Astrocyte of the spinal cord (primary cell): ENCODE results near the gene POLD1.

ENCODE experiments used
- DNase-seq: peaks from one replicate; pipeline ENCODE4 v3.0.0; 2011; ENCODE audit warnings: low read depth, low spot score
- H3K4me3 ChIP-seq: 2 replicates; pipeline ENCODE4 v1.5.1; 2011; ENCODE audit warnings: low read depth, mild to moderate bottlenecking, low read length, moderate library complexity
- in situ Hi-C: cut with HindIII; loops from 2 replicates; pipeline ENCODE4 v1.10.0; 2017; ENCODE audit warnings: low sequenced_read_pairs
- TF ChIP-seq, protein P1 (sequence below): IDR thresholded peaks from 2 replicates; pipeline ENCODE4 v1.5.1; 2012; ENCODE audit warnings: low read depth, mild to moderate bottlenecking, low read length, inconsistent platforms

POLD1 gene

DNA sequence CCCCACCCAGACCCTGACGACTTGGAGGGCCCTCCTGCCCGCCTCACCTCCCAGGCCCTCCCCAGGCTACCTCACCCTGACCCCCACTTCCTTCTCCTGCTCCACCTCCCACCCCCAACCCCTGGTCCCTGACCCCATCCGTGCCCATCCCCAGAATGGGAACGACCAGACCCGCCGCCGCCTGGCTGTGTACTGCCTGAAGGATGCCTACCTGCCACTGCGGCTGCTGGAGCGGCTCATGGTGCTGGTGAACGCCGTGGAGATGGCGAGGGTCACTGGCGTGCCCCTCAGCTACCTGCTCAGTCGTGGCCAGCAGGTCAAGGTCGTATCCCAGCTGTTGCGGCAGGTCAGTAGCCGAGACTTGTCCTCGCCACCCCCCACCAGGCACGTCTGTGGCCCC is 22.7 kb downstream of the POLD1 start:
- DNase-seq: no peak
- H3K4me3 ChIP-seq: no peak overlapping the region
- TF ChIP-seq, protein P1, sequence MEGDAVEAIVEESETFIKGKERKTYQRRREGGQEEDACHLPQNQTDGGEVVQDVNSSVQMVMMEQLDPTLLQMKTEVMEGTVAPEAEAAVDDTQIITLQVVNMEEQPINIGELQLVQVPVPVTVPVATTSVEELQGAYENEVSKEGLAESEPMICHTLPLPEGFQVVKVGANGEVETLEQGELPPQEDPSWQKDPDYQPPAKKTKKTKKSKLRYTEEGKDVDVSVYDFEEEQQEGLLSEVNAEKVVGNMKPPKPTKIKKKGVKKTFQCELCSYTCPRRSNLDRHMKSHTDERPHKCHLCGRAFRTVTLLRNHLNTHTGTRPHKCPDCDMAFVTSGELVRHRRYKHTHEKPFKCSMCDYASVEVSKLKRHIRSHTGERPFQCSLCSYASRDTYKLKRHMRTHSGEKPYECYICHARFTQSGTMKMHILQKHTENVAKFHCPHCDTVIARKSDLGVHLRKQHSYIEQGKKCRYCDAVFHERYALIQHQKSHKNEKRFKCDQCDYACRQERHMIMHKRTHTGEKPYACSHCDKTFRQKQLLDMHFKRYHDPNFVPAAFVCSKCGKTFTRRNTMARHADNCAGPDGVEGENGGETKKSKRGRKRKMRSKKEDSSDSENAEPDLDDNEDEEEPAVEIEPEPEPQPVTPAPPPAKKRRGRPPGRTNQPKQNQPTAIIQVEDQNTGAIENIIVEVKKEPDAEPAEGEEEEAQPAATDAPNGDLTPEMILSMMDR: no peak
- in situ Hi-C loops: no loop called here

GRCh38 chr19:50409347-50409746 is 25.2 kb downstream of the POLD1 start:
- TF ChIP-seq, protein P1: no peak
- in situ Hi-C loops: no loop called here
- H3K4me3 ChIP-seq: no peak overlapping the region
- no peak for DNase-seq

GRCh38 chr19:50410109-50410508 is 26.0 kb downstream of the POLD1 start:
- TF ChIP-seq, protein P1: no peak
- no peak overlapping the region for H3K4me3 ChIP-seq
- DNase-seq: no peak
- in situ Hi-C loops: no loop called here

DNA sequence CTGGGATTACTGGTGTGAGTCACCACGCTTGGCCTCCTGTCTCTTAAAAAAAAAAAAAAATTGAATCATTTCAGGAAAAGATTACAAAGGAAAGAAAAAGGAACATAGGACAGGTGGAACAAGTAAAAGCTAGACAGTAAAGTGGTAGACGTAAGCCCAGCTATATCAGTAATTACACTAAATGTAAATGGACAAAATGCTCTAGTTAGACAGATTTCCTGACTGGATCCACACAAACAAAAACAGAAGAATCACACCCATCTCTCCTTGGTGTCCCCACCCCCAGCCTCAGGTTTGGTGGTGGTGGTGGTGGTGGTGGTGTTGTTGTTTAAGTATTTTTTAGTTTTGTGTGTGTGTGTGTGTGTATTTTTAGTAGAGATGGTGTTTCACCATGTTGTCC is 28.3 kb downstream of the POLD1 start:
- no peak overlapping the region for H3K4me3 ChIP-seq
- no peak for DNase-seq
- in situ Hi-C loops: no loop called here
- TF ChIP-seq, protein P1: no peak

GRCh38 chr19:50413096-50413495 is 28.9 kb downstream of the POLD1 start:
- TF ChIP-seq, protein P1: no peak
- H3K4me3 ChIP-seq: no peak overlapping the region
- in situ Hi-C loops: no loop called here
- no peak for DNase-seq

DNA sequence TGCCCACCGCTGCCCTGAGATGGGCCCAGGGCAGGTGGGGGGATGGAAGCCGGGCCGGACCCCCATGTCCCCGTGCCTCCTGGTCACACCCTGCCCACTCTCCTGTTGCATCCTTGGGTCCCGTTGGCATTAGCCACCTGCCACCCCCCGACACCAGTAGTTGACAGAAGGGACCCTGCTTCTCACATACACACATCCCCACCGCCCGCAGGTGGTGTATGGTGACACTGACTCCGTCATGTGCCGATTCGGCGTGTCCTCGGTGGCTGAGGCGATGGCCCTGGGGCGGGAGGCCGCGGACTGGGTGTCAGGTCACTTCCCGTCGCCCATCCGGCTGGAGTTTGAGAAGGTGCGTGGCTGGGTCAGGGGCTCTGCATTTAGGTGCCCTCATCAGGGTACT is 29.4 kb downstream of the POLD1 start:
- no peak for DNase-seq
- no peak overlapping the region for H3K4me3 ChIP-seq
- TF ChIP-seq, protein P1: no peak
- in situ Hi-C loops: no loop called here
